Measurements from ENCODE around the gene CRMP1. TPM values are rescaled to one million over a fixed set of nuclear protein-coding genes. Genes with fewer than 3 reads are reported as not detected.

The CRMP1 gene
- total RNA-seq, 1 experiment from 2014 or later, result 134 TPM

- TF ChIP-seq, protein P1, sequence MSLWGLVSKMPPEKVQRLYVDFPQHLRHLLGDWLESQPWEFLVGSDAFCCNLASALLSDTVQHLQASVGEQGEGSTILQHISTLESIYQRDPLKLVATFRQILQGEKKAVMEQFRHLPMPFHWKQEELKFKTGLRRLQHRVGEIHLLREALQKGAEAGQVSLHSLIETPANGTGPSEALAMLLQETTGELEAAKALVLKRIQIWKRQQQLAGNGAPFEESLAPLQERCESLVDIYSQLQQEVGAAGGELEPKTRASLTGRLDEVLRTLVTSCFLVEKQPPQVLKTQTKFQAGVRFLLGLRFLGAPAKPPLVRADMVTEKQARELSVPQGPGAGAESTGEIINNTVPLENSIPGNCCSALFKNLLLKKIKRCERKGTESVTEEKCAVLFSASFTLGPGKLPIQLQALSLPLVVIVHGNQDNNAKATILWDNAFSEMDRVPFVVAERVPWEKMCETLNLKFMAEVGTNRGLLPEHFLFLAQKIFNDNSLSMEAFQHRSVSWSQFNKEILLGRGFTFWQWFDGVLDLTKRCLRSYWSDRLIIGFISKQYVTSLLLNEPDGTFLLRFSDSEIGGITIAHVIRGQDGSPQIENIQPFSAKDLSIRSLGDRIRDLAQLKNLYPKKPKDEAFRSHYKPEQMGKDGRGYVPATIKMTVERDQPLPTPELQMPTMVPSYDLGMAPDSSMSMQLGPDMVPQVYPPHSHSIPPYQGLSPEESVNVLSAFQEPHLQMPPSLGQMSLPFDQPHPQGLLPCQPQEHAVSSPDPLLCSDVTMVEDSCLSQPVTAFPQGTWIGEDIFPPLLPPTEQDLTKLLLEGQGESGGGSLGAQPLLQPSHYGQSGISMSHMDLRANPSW (CRISPR knock-in tag; conservative IDR thresholded peaks at IDR 0.05; ENCODE audit: low read depth), result no peak
- TF ChIP-seq ZNF232 (CRISPR knock-in tag; IDR thresholded peaks at IDR 0.05) (no peak; the same call in 1 of the 2 replicates), CREB1 (CRISPR knock-in tag; IDR thresholded peaks at IDR 0.05) (no peak), KAT7 (CRISPR knock-in tag; IDR thresholded peaks at IDR 0.05; ENCODE audit: borderline replicate concordance) (no peak), ZBTB21 (CRISPR knock-in tag; IDR thresholded peaks at IDR 0.05; ENCODE audit: borderline replicate concordance) (no peak), ESRRA (CRISPR knock-in tag; IDR thresholded peaks at IDR 0.05; ENCODE audit: borderline replicate concordance) (no peak), USF1 (CRISPR knock-in tag; IDR thresholded peaks at IDR 0.05) (peak; percentile 87), ZSCAN18 (CRISPR knock-in tag; IDR thresholded peaks at IDR 0.05) (no peak), CBFB (CRISPR knock-in tag; IDR thresholded peaks at IDR 0.05; ENCODE audit: low read depth) (0 out of 2 replicates have a peak, but pooled peaks have one; percentile 3)
- TF ChIP-seq, protein P2, sequence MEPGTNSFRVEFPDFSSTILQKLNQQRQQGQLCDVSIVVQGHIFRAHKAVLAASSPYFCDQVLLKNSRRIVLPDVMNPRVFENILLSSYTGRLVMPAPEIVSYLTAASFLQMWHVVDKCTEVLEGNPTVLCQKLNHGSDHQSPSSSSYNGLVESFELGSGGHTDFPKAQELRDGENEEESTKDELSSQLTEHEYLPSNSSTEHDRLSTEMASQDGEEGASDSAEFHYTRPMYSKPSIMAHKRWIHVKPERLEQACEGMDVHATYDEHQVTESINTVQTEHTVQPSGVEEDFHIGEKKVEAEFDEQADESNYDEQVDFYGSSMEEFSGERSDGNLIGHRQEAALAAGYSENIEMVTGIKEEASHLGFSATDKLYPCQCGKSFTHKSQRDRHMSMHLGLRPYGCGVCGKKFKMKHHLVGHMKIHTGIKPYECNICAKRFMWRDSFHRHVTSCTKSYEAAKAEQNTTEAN (CRISPR knock-in tag; IDR thresholded peaks at IDR 0.05), result no peak
These were observed 2.7 kb downstream of the CRMP1 start (continued) for GRCh38 chr4:5890063-5890727.

GRCh38 chr4:5889002-5889696, 3.7 kb downstream of the CRMP1 start:
- H3K9me3 Mint-ChIP-seq, result no peaks in the 10 kb centered on the region
- CTCF ChIA-PET, result interaction anchor here (2.7 to 4.1 kb wide), 3 partner anchors 68 to 91 kb away, joined by 9 to 25 read pairs (median 13); no protein-coding TSS in a partner anchor

DNA sequence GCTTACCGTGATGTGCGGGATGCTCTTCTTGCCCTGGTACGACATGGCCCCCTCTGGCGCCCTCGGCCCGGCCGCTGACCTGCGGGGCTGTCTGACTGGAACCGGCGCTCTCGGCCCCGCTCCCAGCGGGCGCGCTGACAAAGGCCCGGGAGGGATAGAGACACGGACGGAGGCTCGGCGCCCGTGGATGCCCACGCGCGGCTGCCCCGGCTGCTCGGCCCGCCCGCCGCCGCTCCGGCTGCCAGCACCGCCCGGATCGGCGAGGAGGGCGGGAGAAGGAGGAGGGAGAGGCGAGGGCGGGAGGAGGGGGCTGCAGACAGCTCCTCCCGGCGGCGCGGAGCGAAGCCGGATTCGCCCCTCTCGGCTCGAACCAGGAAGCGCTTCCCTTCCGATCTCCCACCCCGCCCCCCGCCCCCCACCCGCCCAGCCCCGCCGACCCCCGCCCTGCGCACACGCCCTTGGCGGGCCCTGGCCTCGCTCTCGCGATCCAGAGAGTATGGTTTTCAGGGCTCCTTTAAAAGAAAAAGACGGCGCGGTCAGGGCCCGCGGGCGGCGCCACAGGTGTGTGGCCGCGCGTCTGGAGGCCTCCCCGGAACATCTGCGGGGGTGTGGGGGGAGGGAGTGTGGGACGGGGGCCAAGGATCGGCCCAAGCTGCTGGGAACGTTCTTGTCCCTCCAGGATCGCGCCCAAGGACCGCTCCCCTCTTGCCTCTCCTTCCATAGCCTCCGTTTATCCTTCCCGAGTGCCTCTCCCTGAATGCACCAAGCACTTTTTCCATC, 4.5 kb downstream of the CRMP1 start:
- DNase-seq (ENCODE audit: low spot score) (peak; percentile 75), ATAC-seq (peak; percentile 5)
- Mint-ChIP-seq H3K36me3 (no peaks in the 10 kb centered on the region), H3K9me3 (no peaks in the 10 kb centered on the region), H3K4me3 (peak overlapping the region; percentile 73), H3K27ac (peak overlapping the region; percentile 4; the same call in 1 of the 2 replicates), H3K27me3 (ENCODE audit: low read depth) (peaks cover 39% of the 10 kb centered on the region), H3K4me1 (peaks cover 61% of the 10 kb centered on the region)
- ChIA-PET POLR2A (no interaction called here), CTCF (interaction anchor here (0.9 to 4.1 kb wide), 5 partner anchors 67 to 110 kb away, joined by 3 to 25 read pairs (median 9); no protein-coding TSS in a partner anchor)
- TF ChIP-seq PRDM15 (CRISPR knock-in tag; IDR thresholded peaks at IDR 0.05) (no peak), USF2 (CRISPR knock-in tag; IDR thresholded peaks at IDR 0.05) (no peak), SP1 (CRISPR knock-in tag; conservative IDR thresholded peaks at IDR 0.05) (no peak), ZNF121 (CRISPR knock-in tag; IDR thresholded peaks at IDR 0.05) (no peak), ZNF416 (CRISPR knock-in tag; IDR thresholded peaks at IDR 0.05) (peak; percentile 32; the same call in 1 of the 2 replicates), NR1H2 (CRISPR knock-in tag; IDR thresholded peaks at IDR 0.05) (no peak)
- TF ChIP-seq, protein P3, sequence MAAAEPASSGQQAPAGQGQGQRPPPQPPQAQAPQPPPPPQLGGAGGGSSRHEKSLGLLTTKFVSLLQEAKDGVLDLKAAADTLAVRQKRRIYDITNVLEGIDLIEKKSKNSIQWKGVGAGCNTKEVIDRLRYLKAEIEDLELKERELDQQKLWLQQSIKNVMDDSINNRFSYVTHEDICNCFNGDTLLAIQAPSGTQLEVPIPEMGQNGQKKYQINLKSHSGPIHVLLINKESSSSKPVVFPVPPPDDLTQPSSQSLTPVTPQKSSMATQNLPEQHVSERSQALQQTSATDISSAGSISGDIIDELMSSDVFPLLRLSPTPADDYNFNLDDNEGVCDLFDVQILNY (CRISPR knock-in tag; IDR thresholded peaks at IDR 0.05), result peak; percentile 36; the same call in 1 of the 2 replicates

More at GRCh38 chr4:5889002-5889696, 3.7 kb downstream of the CRMP1 start:
- H3K4me1 Mint-ChIP-seq, result peaks cover 60% of the 10 kb centered on the region
- POLR2A ChIA-PET, result no interaction called here
- peak overlapping the region; percentile 73 for H3K4me3 Mint-ChIP-seq
- H3K36me3 Mint-ChIP-seq, result no peaks in the 10 kb centered on the region
- peak overlapping the region; percentile 99 for H3K27ac Mint-ChIP-seq
- DNase-seq (ENCODE audit: low spot score), result no peak
- peaks cover 46% of the 10 kb centered on the region for H3K27me3 Mint-ChIP-seq (ENCODE audit: low read depth)
- TF ChIP-seq FOXP1 (CRISPR knock-in tag; IDR thresholded peaks at IDR 0.05; ENCODE audit: borderline replicate concordance) (0 out of 2 replicates have a peak, but pooled peaks have one; percentile 45), EMX1 (CRISPR knock-in tag; IDR thresholded peaks at IDR 0.05) (no peak)
- no peak for ATAC-seq

Data from WTC11 (cell line).